HG02840 (cell line): ENCODE data around the gene GSAP.
A peak's percentile ranks its signal among the peaks of the same experiment; 100 is the strongest.

Experiments used
- ATAC-seq: cut with Tn5 transposase; IDR thresholded peaks from one replicate; pipeline ENCODE4 v1.9.1; 2021; ENCODE audit warnings: mild to moderate bottlenecking, moderate library complexity, moderate number of reproducible peaks; ENCODE audit not compliant: unreplicated experiment, low FRiP score

The GSAP gene

GRCh38 chr7:77439572-77439971 is 23.4 kb upstream of the GSAP start:
- no peak for ATAC-seq

GRCh38 chr7:77438131-77438530 is 22.0 kb upstream of the GSAP start:
- ATAC-seq = no peak

- no peak for ATAC-seq
Observed at GRCh38 chr7:77434570-77435275, 18.6 kb upstream of the GSAP start.

GRCh38 chr7:77433901-77434300 is 17.8 kb upstream of the GSAP start:
- ATAC-seq = no peak

GRCh38 chr7:77430927-77431326 is 14.8 kb upstream of the GSAP start:
- ATAC-seq = no peak

- no peak for ATAC-seq
Observed at GRCh38 chr7:77428777-77429231, 12.7 kb upstream of the GSAP start.

- no peak for ATAC-seq
Observed at GRCh38 chr7:77427996-77428603, 12.0 kb upstream of the GSAP start.

GRCh38 chr7:77426521-77427051 is 10.4 kb upstream of the GSAP start:
- no peak for ATAC-seq

- ATAC-seq = no peak
Observed at GRCh38 chr7:77426052-77426404, 9.9 kb upstream of the GSAP start.

GRCh38 chr7:77425101-77426051 is 9.2 kb upstream of the GSAP start:
- no peak for ATAC-seq

GRCh38 chr7:77422500-77422899 is 6.4 kb upstream of the GSAP start:
- no peak for ATAC-seq

GRCh38 chr7:77420986-77421672 is 5.0 kb upstream of the GSAP start:
- ATAC-seq = no peak

- ATAC-seq = no peak
Observed at GRCh38 chr7:77420438-77420837, 4.3 kb upstream of the GSAP start.

GRCh38 chr7:77419102-77419501 is 3.0 kb upstream of the GSAP start:
- no peak for ATAC-seq

GRCh38 chr7:77417801-77418200 is 1.7 kb upstream of the GSAP start:
- no peak for ATAC-seq

GRCh38 chr7:77416621-77417371 is 647 bp upstream of the GSAP start:
- no peak for ATAC-seq

- peak; percentile 37 for ATAC-seq
Observed at GRCh38 chr7:77415476-77415822, 700 bp downstream of the GSAP start.

GRCh38 chr7:77413861-77414424 is 2.2 kb downstream of the GSAP start:
- no peak for ATAC-seq

- no peak for ATAC-seq
Observed at GRCh38 chr7:77413128-77413527, 3.0 kb downstream of the GSAP start.
